Kidney (tissue), 14 donors: ENCODE results near the gene OXSR1. TPM values are rescaled to one million over a fixed set of nuclear protein-coding genes. Genes with fewer than 3 reads are reported as not detected.

Source experiments
- DNase-seq, 5 donors: peaks; one replicate each; pipeline ENCODE4 v3.0.0-alpha.2; 2013 to 2020
- FAIRE-seq: peaks from 2 replicates; lab custom pipeline; 2012; peaks lifted over from hg19 to GRCh38; lab: Jason Lieb, UNC
- H3K27ac ChIP-seq, 2 donors: one replicate each; pipeline ENCODE4 v1.7.0; 2013; ENCODE audit warnings: low read depth in 2 of 2, low read length in 2 of 2, inconsistent platforms in 1 of 2
- H3K27me3 ChIP-seq: one replicate; pipeline ENCODE4 v1.7.1; 2013; ENCODE audit warnings: low read length, inconsistent platforms; ENCODE audit not compliant: control insufficient read depth, insufficient read depth
- H3K36me3 ChIP-seq, 3 donors: one replicate each; pipeline versions ENCODE4 v1.7.0 to v1.7.1; 2013; ENCODE audit warnings: low read length in 3 of 3, control low read depth in 1 of 3, inconsistent platforms in 1 of 3; ENCODE audit not compliant: insufficient read depth in 3 of 3, control insufficient read depth in 2 of 3
- H3K4me1 ChIP-seq, 3 donors: one replicate each; pipeline versions ENCODE4 v1.7.0 to v1.7.1; 2013; ENCODE audit warnings: low read length in 3 of 3, inconsistent platforms in 1 of 3, low read depth in 1 of 3; ENCODE audit not compliant: control insufficient read depth in 2 of 3, insufficient read depth in 2 of 3
- H3K4me3 ChIP-seq, 3 donors: one replicate each; pipeline versions ENCODE4 v1.7.0 to v1.8.1; 2013; ENCODE audit warnings: low read length in 3 of 3, control low read depth in 1 of 3, inconsistent platforms in 1 of 3
- H3K9ac ChIP-seq, 3 donors: one replicate each; pipeline versions ENCODE4 v1.7.0 to v1.7.1; 2013; ENCODE audit warnings: low read length in 3 of 3, control low read depth in 1 of 3, inconsistent platforms in 1 of 3
- H3K9me3 ChIP-seq, 3 donors: one replicate each; pipeline versions ENCODE4 v1.7.0 to v1.7.1; 2013; ENCODE audit warnings: low read length in 3 of 3, control low read depth in 1 of 3, inconsistent platforms in 1 of 3; ENCODE audit not compliant: control insufficient read depth in 2 of 3, insufficient read depth in 1 of 3
- intact Hi-C: fragments of 100-400 bp; cut with DNase I; formaldehyde crosslinking; loops from one replicate; pipeline ENCODE4 v1.11.1; 2022
- polyA plus RNA-seq: library from polyadenylated mRNA; stranded (reverse); fragments of 350-450 nt; fragmentation: Illumina TruSeq; extraction: RNeasy Lipid Tissue Mini Kit (QIAGEN cat#74804); gene quantifications from one replicate; pipeline ENCODE4 v1.2.3, GENCODE V29; 2014; ENCODE audit warnings: low read depth, low replicate concordance; ENCODE audit not compliant: insufficient read depth
- total RNA-seq: library from RNA; stranded (reverse); fragmentation: NEBNext Ultra II Directional; extraction: Animal tissue kit (Norgen Biotek cat#: 25700); gene quantifications from one replicate; pipeline ENCODE4 v1.2.1, GENCODE V29; 2021
- TF ChIP-seq, protein P1 (sequence below): IDR thresholded peaks from 3 replicates; pipeline ENCODE4 v1.5.1; 2012; ENCODE audit warnings: mild to moderate bottlenecking, moderate library complexity, borderline replicate concordance; ENCODE audit not compliant: insufficient read depth; ENCODE audit errors: extremely low read depth
- donor health status: control.
- donor health status: control.
- donor health status: control.
- donor health status: control.
- donor health status: control.
- donor health status: DM: yes; HTN: yes; CAD: no.
- donor health status: Normal renal cell carcinoma (clear cell type).

The OXSR1 gene
- total and polyA plus RNA-seq, 2 donors from 2014 or later = 16.7 to 40.0 TPM

DNA sequence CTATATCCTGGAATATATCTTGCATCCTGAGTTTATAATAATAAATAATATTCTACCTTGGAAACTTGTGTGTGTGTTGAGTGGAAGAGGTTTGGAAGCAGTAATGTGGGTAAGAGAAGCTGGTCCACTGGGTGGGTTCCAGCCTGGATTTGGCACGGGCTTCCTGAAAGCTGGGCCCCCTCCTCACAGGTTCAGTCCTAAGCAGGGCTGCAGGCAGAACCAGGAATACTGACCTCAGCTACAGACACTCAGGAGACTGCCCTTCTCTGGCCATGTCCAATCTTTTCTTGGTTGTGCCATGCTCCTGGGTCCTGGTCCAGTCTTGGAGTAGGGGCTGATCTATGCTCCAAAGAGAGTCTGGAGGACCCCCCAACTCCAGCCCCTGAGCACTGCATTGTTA is 22.4 kb upstream of the OXSR1 start:
- FAIRE-seq = no peak
- TF ChIP-seq, protein P1, sequence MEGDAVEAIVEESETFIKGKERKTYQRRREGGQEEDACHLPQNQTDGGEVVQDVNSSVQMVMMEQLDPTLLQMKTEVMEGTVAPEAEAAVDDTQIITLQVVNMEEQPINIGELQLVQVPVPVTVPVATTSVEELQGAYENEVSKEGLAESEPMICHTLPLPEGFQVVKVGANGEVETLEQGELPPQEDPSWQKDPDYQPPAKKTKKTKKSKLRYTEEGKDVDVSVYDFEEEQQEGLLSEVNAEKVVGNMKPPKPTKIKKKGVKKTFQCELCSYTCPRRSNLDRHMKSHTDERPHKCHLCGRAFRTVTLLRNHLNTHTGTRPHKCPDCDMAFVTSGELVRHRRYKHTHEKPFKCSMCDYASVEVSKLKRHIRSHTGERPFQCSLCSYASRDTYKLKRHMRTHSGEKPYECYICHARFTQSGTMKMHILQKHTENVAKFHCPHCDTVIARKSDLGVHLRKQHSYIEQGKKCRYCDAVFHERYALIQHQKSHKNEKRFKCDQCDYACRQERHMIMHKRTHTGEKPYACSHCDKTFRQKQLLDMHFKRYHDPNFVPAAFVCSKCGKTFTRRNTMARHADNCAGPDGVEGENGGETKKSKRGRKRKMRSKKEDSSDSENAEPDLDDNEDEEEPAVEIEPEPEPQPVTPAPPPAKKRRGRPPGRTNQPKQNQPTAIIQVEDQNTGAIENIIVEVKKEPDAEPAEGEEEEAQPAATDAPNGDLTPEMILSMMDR = no peak
- no peaks in the 10 kb centered on the region for H3K27me3 ChIP-seq
- H3K9me3 ChIP-seq = no peaks in the 10 kb centered on the region
- no peak overlapping the region for H3K9ac ChIP-seq
- no peak for DNase-seq
- peaks cover 0 to 17% (median 9%) of the 10 kb centered on the region in 3 donors for H3K4me1 ChIP-seq
- intact Hi-C loops = no loop called here
- no peak overlapping the region for H3K27ac ChIP-seq
- H3K36me3 ChIP-seq = peaks cover 2 to 10% (median 9%) of the 10 kb centered on the region in 3 donors
- no peak overlapping the region for H3K4me3 ChIP-seq

DNA sequence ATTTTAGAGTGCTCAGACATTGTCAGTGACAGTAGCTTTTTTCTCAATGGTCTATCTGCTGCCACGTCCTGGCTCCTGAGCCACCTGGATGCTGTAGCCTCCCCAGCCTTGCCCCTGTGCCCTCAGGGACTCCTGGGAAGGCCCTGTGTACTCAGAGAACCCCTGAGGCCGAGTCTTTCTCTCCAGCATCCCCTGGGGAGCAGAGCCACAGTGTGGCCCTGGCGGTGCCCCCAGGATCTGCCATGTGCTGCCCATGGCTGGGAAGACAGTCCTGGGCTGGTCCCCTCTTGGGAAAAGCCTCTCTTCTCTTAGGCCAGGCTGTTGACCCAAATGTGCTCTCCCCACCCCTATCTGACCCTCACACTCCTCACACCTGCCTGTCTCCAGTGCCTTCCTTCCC is 21.8 kb upstream of the OXSR1 start:
- TF ChIP-seq, protein P1 = no peak
- peaks cover 2 to 10% (median 9%) of the 10 kb centered on the region in 3 donors for H3K36me3 ChIP-seq
- no peaks in the 10 kb centered on the region for H3K27me3 ChIP-seq
- H3K9ac ChIP-seq = no peak overlapping the region
- FAIRE-seq = no peak
- H3K4me1 ChIP-seq = peaks cover 0 to 14% (median 8%) of the 10 kb centered on the region in 3 donors
- intact Hi-C loops = no loop called here
- no peak overlapping the region for H3K4me3 ChIP-seq
- H3K9me3 ChIP-seq = no peaks in the 10 kb centered on the region
- no peak for DNase-seq
- no peak overlapping the region for H3K27ac ChIP-seq

DNA sequence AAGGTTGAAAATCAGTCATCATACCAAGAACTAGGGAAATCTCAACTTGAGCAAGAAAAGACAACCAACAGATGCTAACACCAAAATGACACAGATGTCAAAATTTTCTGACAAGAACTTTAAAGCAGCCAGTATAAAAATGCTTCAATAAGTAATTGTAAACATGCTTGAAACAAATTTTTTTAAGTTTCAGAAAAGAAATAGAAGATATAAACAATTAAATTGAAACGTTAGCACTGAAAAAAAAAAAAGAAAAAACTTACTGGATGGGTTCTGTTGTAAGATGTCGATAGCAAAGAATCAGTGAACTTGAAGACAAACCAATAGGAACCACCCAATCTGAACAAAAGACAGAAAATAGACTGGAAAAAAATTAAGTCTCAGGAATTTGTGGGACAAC is 18.8 kb upstream of the OXSR1 start:
- no peak for DNase-seq
- Histone ChIP-seq H3K9me3 (no peaks in the 10 kb centered on the region), H3K36me3 (peaks cover 0 to 4% (median under 1%) of the 10 kb centered on the region in 3 donors), H3K4me3 (no peak overlapping the region), H3K9ac (no peak overlapping the region), H3K4me1 (no peaks in the 10 kb centered on the region), H3K27ac (no peak overlapping the region), H3K27me3 (no peaks in the 10 kb centered on the region)
- no peak for FAIRE-seq
- TF ChIP-seq, protein P1 = no peak
- intact Hi-C loops = no loop called here

DNA sequence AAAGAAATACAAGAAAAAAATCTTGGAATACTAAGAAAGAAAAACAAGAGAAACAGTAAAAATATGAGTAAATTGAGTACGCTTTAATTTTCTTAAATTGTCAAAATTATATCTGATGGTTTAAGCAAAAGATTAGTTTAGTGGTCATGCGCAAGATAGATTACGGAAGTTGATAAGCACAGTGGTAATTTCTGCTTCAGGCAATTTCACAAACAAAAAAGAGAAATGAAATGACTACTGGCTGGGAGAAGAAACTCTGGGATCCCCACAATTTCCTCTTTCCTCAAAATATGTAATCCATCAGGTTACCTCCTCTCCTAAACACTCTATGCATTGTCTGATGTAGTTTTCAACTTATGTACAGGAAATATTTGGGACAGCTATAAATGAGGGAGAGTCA is 17.9 kb upstream of the OXSR1 start:
- intact Hi-C loops = no loop called here
- no peaks in the 10 kb centered on the region for H3K9me3 ChIP-seq
- TF ChIP-seq, protein P1 = no peak
- no peaks in the 10 kb centered on the region for H3K4me1 ChIP-seq
- FAIRE-seq = no peak
- no peak for DNase-seq
- H3K27ac ChIP-seq = no peak overlapping the region
- H3K36me3 ChIP-seq = no peaks in the 10 kb centered on the region
- no peak overlapping the region for H3K9ac ChIP-seq
- H3K27me3 ChIP-seq = no peaks in the 10 kb centered on the region
- H3K4me3 ChIP-seq = no peak overlapping the region
